Hepatocyte (in vitro differentiated cells): ENCODE measurements around the gene STX11.
A peak's percentile ranks its signal among the peaks of the same experiment; 100 is the strongest.

ENCODE experiments used
- EZH2 ChIP-seq: fragments of 200-600 bp; sonication (generic); IDR thresholded peaks from 2 replicates; pipeline ENCODE4 v1.6.1; 2016; ENCODE audit warnings: antibody characterized with exemption, mild to moderate bottlenecking, borderline replicate concordance
- EZH2phosphoT487 ChIP-seq: fragments of 200-600 bp; sonication (generic); IDR thresholded peaks from one replicate; pipeline ENCODE4 v1.6.1; 2018; ENCODE audit warnings: antibody characterized with exemption, mild to moderate bottlenecking, low read depth, moderate library complexity; ENCODE audit not compliant: unreplicated experiment, severe bottlenecking
- TF ChIP-seq, protein P1 (sequence below): fragments of 200-600 bp; sonication (generic); IDR thresholded peaks from 2 replicates; pipeline ENCODE4 v1.5.1; 2016; ENCODE audit warnings: antibody characterized with exemption, mild to moderate bottlenecking; ENCODE audit not compliant: poor library complexity

DNA sequence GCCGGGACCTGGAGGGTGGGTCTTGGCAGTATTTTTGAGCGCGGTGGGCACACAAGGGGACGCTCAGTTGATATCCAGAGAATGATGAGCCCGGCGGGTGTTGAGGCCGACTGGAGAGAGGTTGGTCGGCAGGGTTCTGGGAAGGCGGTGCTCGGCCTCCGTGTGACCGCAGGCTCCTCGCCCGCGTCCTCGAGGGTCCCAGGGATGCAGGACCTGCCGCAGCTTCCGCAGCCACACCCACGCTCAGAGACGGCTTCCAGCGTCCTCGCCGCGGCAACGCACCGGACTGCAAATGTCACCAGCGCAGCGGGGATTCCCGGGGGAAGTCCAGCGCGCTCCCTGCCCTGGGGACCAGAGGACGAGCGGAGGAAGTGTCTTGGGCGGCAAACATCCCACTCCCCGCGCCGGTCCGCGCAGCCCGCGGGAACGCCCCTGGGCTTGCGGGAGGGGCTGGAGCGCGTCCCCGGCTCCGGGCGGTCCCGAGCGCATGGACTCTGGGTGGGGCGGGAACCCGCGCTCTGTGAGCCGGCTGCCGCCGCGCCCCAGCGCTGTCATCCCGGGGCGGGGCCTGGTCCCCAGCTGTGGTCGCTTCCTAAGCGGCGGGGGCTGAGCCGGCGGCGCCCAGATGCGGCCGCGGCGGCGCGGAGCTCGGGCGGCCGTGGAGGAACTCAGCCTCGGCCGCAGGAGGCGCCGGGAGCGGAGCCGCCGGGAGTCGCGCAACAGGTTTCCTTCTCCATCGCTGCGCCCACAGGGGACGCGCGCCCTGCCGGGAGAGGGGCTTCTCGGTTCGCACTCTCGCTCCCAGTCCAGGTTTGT is at the start of gene STX11:
- TF ChIP-seq, protein P1, sequence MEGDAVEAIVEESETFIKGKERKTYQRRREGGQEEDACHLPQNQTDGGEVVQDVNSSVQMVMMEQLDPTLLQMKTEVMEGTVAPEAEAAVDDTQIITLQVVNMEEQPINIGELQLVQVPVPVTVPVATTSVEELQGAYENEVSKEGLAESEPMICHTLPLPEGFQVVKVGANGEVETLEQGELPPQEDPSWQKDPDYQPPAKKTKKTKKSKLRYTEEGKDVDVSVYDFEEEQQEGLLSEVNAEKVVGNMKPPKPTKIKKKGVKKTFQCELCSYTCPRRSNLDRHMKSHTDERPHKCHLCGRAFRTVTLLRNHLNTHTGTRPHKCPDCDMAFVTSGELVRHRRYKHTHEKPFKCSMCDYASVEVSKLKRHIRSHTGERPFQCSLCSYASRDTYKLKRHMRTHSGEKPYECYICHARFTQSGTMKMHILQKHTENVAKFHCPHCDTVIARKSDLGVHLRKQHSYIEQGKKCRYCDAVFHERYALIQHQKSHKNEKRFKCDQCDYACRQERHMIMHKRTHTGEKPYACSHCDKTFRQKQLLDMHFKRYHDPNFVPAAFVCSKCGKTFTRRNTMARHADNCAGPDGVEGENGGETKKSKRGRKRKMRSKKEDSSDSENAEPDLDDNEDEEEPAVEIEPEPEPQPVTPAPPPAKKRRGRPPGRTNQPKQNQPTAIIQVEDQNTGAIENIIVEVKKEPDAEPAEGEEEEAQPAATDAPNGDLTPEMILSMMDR = no peak
- TF ChIP-seq EZH2phosphoT487 = no peak
- TF ChIP-seq EZH2 = peak; percentile 62
